Measurements from ENCODE around the gene SLC13A3.

- TF ChIP-seq RCOR1 (IDR thresholded peaks at IDR 0.05; ENCODE audit: insufficient replicate concordance, low read length) = no peak
- no peak for TF ChIP-seq CTCF (conservative IDR thresholded peaks at IDR 0.05; ENCODE audit: low read depth, low read length)
- no peak for TF ChIP-seq NFE2L2 (IDR thresholded peaks at IDR 0.05; ENCODE audit: low read depth, low read length)
- no peak for TF ChIP-seq POLR2A (IDR thresholded peaks at IDR 0.05; ENCODE audit: low read depth, low read length)
- TF ChIP-seq RAD21 (IDR thresholded peaks at IDR 0.05; ENCODE audit: low read length) = no peak
- TF ChIP-seq USF2 (IDR thresholded peaks at IDR 0.05; ENCODE audit: low read depth, low read length) = no peak
- TF ChIP-seq ELK1 (IDR thresholded peaks at IDR 0.05; ENCODE audit: borderline replicate concordance, low read depth, low read length) = no peak
- TF ChIP-seq CEBPB (IDR thresholded peaks at IDR 0.05; ENCODE audit: low read depth, low read length) = no peak
These were observed 10.4 kb upstream of the SLC13A3 start for GRCh38 chr20:46661659-46662058.
